Brain pericyte (primary cell): ENCODE results near the gene GNPTAB.

Experiments
- DNase-seq: peaks from one replicate; pipeline ENCODE4 v3.0.0-alpha.2; 2012; ENCODE audit warnings: low read depth, low spot score

GNPTAB gene

DNA sequence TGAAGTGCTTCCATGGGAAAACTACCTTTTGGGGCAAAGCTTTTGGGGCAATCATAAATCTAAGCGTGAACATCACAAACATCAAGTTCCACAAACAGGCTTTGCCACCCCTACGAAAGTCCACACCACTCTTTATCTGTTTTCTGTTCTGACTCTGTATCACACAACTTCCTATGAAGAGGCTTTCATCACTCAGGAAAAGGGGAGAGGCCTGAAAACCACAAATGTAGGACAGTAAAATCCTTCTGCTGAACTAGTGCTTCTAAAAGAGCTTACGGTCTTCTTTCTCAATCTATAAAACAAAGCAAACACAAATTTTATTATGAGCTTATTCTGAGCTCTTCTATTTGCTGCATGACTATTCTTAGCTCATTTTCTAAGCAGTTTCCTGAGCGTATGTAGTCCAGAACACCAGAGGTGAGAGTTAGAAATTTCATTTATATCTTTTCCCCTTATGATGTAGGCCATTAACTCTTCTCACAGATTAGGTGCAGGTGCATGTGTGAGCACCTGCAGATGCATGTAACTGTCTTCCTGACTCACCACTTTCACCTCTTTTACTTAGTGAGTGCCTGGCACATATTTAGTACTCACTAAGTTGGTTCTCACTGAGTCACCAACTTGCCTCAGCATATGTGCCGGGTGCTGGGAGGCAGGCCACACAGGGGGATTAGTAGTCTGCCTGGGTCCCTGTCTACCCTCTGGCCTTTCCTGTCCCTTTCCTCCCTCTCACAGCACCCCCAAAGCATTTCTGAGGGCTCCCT, 58.6 kb downstream of the GNPTAB start:
- DNase-seq, result no peak

DNA sequence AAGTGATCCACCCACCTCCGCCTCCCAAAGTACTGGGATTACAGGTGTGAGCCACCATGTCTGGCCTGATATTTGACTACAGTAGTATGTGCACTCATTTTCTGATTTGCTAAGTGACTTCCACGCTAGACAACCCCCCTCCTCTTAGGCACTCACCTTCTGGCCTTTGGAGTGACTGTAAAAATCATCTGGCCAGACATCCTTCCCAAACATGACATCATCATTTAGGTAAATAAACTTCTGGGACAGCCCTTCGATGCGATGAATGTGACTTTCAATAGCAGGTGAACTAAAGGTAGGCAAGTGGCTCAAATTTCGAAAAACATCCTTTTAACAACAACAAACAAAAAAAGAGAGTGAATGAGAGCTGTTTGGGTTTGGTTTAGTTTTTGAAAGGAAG, 60.9 kb downstream of the GNPTAB start:
- DNase-seq, result no peak

DNA sequence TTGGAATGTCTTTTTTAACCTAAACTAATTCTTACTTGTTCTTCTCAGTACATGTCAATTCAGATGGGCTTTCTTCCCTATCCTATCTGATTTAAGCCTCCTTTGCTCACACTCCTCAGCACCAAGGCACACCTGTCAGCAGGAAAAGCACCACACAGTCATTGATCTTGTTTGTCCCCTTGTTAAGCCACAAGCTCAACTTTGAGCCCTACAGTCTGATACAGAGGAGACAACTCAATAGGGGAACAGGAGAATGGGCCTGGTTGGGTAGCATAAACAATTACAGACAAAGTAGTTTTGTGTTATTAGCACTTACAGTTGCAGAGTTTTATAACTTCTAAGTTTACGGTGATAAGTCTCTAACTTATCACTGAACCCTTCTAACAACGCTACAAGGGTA, 62.0 kb downstream of the GNPTAB start:
- DNase-seq, result no peak

DNA sequence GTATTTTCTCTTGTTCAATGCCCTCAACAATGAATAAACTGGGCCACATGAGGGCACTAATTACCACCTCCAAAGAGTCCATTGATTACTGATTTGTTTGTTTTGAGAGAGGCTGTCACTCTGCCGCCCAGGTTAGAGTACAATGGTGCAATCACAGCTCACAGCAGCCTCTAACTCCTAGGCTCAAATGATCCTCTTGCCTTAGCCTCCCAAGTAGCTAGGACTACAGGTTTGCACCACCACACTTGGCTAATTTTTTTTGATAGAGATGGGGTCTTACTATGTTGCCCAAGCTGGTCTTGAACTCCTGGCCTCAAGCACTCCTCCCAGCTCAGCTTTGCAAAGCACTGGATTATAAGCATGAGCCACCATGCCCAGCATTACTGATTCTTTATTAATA, 63.2 kb downstream of the GNPTAB start:
- no peak for DNase-seq

DNA sequence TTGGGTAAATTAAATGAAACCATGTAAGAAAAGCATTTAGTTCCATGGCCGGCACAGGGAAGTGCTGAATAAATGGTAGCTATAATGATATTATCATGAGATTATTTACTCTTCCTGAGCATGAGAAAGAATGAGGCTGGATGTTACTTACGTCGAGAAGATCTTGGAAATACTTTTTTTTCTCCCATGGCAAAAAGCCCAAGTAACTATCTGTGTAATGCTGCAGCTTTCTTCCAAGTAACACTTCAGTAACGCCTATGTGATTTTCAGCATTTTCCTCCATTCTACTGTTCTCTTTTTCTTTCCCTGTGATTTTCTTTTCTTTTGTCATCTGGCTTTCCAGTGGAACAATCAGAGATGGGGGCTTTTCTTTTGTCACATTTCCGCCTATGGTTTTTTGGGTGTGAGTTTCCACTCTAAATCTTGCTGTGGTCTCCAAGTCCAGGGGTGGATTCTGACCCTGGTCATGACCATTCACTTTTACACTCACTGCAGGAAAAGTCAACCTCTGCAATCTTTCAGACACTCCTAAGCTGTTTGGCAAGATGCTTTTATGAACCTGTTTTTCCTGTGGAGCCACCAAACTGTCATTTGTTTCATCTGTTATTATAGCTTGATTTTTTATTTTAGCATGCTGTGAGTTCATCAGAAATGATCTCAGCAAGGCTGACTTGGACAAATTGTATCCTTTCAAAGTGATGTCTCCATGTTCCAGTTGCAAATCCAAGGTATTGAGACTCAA, 66.5 kb downstream of the GNPTAB start:
- DNase-seq, result no peak

DNA sequence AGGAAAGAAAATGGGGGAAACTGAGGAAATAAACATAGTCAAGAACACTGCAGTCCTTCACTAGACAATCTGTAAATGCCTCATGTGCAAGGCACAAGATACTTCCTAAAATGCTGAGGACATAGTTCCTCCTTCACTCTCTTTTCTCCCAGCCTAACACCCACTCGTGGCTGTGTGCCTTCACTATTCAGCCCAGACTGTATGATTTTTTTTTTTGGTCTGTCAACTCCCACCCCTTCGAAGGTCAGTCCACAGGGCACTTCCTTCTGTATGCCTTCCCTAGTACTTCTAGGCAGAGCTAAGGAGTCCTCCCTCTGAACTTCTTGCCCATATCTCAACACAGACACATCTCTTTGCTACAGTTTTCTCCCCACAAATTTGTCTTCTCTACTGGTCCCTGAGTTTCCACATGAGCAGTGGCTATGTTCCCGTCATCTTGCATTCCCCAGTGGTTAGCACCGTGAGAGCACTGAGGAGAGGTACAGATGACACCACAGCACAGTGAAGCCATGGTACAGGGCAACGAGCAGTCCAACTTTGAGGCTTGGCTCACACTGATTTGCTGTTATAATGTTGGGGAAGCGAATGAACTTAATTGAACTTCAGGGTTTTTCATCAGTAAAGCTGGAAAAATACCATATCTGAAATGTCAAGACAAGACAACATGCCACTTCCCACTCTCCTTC, 67.4 kb downstream of the GNPTAB start:
- DNase-seq, result no peak

DNA sequence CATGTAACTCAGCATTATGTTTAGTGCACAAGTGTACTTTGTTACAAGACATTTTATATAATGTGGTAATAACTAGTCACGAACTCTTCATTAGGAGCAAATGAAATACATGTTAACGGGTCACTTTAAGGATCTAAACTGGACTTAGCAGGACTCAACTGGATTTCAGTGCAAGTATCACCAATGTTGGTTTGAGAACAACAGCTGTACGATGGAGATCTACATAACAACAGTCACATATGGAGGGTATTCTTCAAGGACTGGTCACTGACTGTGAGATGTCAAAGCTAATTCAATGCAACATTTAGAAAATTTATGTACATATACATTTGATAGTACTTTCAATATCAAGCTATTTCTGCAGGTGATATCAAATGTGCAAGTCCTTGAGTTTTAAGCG, 69.0 kb downstream of the GNPTAB start:
- DNase-seq, result no peak

DNA sequence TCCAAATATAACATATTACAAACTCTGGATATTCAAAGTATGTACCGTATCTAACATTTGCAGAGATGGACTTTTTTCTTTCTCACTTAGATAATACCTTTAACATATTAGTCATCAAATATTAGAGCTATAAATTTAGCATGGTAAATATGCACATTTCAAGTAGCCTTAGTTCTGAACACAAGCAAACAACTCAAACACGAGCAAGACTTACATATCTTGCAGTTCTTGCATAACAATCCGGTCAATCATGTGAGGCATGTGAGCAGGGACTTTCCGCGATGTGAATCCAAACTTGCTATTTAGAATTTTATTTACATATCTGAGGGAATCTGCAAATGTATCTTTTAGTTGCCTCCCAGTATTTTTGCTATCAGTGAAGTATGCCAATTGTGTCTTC, 69.4 kb downstream of the GNPTAB start:
- DNase-seq, result no peak

DNA sequence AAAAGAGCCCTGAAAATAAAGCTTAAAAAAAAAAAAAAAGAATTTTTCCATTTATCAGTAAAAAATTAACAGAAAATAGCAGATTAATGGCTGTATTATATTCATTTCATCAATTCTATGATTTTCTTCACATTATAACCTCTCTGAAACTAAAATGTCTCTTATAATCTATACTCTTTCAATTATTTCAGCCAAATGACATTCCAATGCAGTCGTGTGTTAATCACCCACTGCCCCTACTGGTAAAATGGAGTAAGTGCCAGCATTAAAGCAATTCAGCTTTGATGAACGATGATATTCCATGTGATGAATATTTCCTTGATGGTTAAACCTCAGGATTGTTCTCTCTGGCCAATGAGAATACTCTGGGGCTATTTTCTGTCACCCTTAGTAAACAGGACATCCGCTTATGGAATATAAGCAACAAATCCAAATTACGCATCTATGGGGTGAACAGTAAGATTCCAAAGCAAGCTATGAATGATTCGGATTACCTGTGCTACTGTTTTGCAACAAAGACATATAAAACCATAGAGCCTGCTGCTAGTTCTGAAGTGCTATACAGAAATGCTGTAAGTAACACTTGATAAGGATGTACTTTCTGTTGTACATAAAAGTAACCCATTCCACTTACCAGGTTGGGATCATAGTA, 71.2 kb downstream of the GNPTAB start:
- DNase-seq, result no peak

DNA sequence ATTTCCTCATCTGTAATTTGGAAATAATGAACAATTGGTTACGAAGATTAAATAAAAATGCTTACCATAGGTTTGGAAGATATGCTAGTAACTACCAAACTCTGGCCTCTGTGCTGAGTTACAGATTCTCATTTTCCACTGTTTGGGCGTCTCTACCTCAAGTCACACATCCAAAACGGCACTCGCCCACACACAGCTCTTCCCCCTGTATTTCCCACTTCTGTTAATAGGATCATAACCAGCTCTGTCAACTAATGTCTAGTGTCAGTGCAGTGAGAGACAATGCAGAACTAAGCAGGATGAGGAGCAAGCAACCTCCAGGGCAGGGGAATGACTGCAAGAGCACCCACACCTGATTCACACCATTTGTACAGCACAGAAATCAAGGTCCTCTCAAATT, 80.6 kb downstream of the GNPTAB start:
- DNase-seq, result no peak

DNA sequence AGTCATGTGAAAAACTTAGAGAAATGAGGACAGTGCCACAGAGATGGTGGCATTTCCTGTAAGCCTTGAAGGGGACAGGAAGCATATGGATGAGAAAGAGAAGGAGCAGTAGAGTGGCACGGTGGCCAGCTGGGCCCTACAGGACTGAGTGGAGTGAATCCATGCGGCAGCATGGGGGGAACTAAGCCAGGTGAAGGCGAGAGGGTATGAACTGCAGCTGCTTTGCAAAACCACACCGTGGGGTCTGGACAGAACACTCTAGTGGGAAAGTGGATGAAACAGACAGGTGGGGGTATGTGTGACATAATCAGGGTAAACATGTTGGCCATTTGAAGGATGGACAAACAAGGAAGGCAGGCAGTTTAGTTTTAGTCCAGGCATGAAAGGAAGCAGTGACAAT, 81.1 kb downstream of the GNPTAB start:
- no peak for DNase-seq

DNA sequence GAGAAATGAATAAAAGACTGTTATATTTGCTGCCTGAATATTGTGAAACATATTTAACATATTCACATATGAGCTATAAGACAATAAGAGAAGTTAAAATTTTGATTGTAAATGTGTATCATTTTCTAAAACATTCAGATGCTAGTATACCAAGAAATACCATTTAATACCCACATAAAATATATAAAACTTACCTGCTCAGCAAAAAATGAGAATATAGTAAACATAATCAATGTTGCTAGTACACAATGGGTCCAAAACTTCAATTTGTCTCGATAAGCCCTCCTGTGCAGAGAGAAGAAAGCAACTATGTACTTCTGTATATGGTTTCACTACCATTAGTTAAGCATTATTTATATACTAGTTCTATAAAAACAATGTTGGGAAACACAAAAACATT, 81.9 kb downstream of the GNPTAB start:
- DNase-seq, result no peak

DNA sequence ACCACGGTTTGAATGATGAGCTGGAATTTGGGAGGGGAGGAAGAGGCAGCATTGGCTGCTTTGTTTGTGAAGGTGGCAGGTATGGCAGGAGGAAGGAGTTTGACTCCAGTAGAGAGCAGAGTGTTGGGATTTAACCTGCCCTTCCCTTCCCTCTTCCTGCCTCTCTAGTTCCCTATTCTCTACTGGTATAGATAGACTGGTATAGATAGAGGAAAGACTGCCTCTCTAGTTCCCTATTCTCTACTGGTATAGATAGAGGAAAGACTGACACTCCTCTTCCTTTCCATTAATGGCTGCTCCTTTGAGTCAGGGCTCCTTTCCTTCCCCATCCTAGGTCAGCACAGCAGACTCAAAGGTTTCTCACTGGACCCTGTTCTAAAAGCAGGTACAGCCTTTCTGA, 83.1 kb downstream of the GNPTAB start:
- DNase-seq, result no peak

DNA sequence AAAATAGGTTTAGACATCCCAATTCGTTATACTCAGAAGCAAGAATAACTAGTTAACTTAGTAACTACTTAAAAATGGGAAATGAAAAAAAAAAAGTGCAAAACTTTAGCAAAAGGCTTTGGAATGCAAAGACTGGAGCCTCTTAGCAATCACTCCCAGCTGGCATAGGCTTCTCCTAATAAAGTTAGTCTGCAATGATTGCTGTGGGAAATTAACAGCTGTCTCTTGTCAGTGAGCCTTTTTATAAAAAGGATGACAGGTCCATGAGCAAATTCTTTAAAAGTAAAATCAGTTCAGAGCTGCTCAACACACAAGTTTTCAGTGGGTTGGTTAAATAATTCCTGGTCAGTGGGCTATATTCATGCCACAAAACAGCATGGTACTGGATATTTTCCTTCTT, 84.1 kb downstream of the GNPTAB start:
- no peak for DNase-seq

DNA sequence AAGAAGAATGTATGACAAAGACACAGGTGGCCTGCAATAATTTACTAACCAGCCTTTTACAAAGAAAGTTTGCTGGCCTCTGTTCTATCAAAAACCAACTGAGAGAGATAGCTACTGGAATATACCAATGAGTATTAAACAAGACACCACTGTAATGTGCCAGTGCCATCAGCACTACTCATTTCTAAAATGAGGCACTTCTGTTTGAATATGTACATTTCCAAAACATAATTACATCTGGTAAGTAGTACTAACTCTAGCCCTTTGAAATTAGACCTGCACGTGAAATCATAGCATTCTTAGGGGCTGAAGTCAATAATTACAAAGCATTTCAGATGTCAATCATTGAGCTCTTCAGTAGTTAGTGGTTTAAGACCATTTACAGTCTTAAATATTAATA, 84.6 kb downstream of the GNPTAB start:
- no peak for DNase-seq

DNA sequence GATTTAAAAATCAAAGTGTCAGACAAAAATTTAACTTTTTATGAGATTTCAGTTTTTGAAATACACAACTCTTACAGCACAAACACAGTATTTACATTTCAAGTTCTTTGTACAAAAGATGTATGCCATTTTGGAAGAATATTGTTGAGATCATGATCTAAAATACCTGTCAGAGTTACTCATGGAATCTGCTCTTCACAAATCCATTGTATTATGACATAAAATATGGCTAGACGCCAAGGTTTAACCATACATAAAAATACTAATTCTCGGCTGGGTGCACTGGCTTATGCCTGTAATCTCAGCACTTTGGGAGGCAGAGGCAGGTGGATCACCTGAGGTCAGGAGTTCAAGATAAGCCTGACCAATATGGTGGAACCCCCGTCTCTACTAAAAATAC, 85.3 kb downstream of the GNPTAB start:
- DNase-seq, result no peak

DNA sequence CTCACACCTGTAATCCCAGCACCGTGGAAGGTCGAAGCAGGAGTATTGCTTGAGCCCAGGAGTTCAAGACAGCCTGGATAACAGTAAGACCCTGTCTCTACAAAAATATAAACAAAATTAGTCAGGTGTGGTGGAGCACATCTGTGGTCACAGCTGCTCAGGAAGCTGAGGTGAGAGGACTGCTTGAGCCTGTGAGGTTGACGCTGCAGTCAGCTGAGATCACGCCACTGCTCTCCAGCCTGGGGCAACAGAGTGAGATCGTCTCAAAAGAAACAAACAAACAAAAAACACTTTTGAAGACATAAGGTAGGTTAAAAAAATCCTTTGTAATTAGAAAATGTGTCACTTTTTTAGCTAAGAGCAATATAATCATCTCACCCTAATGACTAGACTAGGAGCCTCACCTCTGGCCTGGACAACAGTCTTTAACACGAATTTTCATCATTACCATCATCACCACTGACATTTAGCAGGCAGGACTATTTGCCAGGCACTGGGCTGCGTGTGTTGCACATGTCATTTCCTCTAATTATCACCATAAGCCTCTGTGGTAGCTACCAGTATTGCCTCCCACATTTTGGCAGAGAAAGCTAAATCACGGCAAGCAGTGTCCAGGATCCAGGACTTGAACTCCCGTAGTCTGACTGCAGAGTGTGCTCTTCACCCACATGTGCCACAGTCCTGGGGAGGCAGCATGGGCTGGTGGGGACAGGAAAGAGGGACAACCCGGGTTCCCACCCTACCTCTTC, 86.9 kb downstream of the GNPTAB start:
- DNase-seq, result no peak

DNA sequence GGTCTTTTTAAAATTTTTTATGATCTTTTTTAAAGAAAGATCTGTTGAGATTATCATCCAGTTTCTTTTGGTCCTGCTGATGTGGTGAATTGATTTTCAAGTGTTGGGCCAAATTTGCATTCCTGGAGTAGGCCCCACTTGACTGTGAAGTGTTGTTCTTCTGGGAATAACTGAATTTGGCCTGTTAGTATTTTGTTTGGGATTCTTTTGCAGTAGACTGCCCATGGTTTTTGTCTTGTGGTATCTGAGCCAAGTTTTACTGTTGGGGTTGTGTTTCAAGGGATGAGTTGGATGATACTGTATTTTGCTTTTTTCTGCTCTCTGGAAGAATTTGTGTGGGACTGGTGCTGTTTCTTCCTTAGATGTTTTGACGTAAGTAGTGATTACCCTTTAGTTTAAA, 87.5 kb downstream of the GNPTAB start:
- DNase-seq, result no peak

DNA sequence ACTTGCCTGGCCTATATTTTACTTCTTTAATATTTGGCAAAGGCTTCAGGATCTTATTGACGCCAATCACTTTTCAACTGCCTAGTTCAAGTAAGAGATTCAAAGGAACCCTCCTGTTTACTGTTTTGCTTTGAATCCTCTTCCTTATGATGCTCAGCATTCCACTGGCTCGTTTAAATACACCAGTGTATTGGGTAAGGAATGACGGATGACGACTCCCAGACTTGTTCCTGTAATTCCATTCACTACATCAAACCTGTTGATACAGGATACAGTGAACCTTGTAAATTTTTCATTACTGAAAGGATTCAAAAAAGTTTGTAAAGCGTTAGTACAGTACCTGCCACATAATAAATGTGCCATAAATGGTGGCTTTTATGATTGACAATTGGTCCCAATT, 89.8 kb downstream of the GNPTAB start:
- no peak for DNase-seq

DNA sequence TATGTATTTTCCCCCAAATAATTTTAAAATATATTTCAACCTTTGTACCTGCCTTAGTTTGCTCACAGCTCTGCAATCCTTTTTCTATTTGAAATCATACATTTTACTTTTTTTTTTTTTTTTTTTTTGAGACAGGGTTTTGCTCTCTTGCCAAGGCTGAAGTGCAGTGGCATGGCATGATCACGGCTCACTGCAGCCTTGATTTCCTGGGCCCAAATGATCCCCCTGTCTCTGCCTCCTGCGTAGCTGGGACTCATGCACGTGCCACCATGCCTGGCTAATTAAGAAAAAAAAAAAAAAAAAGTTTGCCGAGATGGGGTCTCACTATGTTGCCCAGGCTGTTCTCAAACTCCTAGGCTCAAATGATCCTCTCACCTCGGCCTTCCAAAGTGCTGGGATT, 90.2 kb downstream of the GNPTAB start:
- no peak for DNase-seq

DNA sequence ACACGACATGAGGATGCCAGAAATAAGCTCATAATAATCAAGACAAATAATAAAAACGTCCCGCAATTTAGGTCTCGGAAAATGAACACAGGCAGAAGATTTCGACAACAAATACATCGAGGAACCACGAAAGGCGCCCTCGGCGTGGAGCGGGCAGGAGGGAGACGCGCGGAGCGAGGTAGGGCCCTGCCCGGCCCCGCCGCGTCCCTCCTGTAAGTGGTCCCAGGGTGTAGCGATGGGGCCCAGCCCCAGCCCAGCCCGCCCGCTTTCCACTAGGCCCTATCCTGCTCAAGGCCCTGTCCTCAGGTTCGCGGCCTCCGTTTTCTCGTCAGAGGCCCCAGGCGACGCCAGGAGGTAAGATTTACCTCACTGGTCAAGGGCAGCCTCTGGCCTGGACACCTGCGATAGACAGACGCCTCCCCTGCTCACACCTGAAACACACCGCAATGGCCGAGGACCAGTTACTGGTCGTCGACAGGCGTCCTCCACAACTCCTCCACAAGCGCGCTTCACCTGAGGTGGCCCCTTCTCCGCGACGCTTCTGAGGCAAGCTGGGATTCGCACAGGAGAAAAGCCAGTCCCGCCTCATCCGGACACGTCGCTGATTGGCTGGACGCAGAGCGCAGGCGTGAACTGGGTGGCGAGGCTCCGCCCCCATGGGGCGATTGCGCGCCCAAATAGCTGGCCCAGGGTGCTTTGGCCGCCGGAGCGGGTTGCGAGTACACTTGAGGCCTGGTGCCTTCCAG, 91.7 kb downstream of the GNPTAB start, which contains the start of gene SYCP3:
Gene SYCP3 (minus strand): TSS at position 543 of the 746 bp plus-strand sequence. CDS start 1,527 bp downstream, outside the sequence.
- no peak for DNase-seq
